ENCODE data around the gene C13orf46. TPM values are rescaled to one million over a fixed set of nuclear protein-coding genes. Genes with fewer than 3 reads are reported as not detected.

The C13orf46 gene
- total RNA-seq, 1 donor from 2014 or later: under 0.01 TPM

DNA sequence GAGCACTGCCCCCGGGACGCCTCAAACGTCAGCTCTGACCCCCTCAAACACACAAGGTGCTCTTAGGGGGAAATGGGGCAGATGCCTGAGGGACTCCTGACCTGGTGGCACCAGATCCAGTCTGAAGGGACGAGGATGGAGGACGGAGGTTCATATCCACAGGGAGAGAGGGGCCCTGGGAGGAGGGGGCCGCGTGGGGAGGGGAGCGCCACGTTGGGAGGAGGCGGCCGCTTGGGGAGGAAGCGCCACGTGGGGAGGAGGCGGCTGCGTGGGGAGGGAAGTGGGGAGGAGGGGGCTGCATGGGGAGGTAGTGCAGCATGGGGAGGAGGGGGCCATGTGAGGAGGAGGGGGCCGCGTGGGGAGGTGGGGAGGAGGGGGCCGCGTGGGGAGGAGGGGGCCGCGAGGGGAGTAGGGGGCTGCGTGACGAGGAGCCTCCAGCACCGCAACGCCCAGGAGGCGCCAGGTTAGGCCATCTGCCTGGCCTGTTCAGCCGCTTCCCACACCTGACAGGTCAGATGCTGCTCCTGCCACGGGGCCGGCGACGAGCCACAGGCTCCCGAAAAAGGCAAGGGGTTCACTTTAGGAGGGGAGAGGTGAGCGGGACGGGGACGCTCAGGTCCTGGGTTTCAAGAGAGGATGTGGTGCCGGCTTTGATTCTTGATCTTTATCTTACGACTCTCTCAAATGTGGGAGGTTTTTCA is 36.7 kb upstream of the C13orf46 start:
- H3K4me1 ChIP-seq (ENCODE audit: control insufficient read depth in 3 of 3, insufficient read depth in 3 of 3, low read length in 3 of 3): peaks cover 0 to 3% (median 0%) of the 10 kb centered on the region in 3 donors
- peaks cover 41 to 47% (median 42%) of the 10 kb centered on the region in 3 donors for H3K36me3 ChIP-seq (ENCODE audit: control insufficient read depth in 3 of 3, insufficient read depth in 3 of 3, low read length in 3 of 3)
- no peak overlapping the region for H3K27ac ChIP-seq (ENCODE audit: low read depth, low read length)
- H3K27me3 ChIP-seq (ENCODE audit: control insufficient read depth in 3 of 3, insufficient read depth in 3 of 3, low read length in 3 of 3): no peaks in the 10 kb centered on the region
- no peaks in the 10 kb centered on the region for H3K9me3 ChIP-seq (ENCODE audit: control insufficient read depth in 3 of 3, low read length in 3 of 3)
- no peak overlapping the region for H3K4me3 ChIP-seq (ENCODE audit: low read length in 3 of 3)
- H3K9ac ChIP-seq (ENCODE audit: low read depth in 1 of 3, low read length in 3 of 3): no peak overlapping the region

DNA sequence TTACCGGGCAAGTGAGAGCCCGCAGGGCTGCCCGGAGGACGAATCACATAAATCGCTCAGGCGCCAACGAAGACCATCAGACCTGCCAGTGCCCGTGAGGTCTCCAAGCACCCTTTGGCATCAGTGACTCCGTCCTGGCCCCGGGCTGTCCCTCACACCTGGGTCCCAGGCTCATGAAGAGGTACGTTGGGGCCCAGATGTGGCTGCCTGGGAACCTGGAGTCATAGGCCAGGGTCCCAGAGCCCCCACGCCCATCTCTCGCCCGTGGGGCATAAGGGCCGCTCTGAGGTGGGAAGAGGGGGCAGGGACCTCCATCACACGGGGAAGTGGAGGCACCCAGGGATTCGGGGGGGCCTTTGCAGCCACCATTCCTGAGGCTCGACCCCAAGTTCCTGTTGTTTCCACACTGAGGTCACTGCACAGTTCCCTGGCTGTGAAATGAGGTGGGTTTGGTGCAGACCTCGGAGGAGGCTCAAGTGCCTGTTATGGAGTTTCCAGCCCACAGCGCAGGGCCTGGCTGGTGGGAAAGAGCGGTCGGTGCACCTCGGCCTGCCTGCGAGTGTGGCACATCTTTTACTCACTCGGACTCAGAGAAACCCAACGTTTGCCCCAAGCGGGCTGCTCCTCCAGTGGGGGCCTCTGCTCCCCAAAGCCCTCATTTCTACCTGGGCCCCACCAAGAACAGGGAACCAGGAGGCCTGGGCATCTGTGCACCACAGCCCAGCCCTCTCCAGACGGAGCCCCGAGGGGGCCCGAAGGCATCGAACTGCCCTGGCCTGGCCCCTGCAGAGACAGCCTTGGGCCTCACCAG is 35.9 kb upstream of the C13orf46 start:
- Histone ChIP-seq H3K4me1 (ENCODE audit: control insufficient read depth in 3 of 3, insufficient read depth in 3 of 3, low read length in 3 of 3) (no peaks in the 10 kb centered on the region), H3K9ac (ENCODE audit: low read depth in 1 of 3, low read length in 3 of 3) (no peak overlapping the region), H3K9me3 (ENCODE audit: control insufficient read depth in 3 of 3, low read length in 3 of 3) (no peaks in the 10 kb centered on the region), H3K36me3 (ENCODE audit: control insufficient read depth in 3 of 3, insufficient read depth in 3 of 3, low read length in 3 of 3) (peaks cover 35 to 39% (median 38%) of the 10 kb centered on the region in 3 donors), H3K27ac (ENCODE audit: low read depth, low read length) (no peak overlapping the region), H3K4me3 (ENCODE audit: low read length in 3 of 3) (no peak overlapping the region), H3K27me3 (ENCODE audit: control insufficient read depth in 3 of 3, insufficient read depth in 3 of 3, low read length in 3 of 3) (no peaks in the 10 kb centered on the region)

DNA sequence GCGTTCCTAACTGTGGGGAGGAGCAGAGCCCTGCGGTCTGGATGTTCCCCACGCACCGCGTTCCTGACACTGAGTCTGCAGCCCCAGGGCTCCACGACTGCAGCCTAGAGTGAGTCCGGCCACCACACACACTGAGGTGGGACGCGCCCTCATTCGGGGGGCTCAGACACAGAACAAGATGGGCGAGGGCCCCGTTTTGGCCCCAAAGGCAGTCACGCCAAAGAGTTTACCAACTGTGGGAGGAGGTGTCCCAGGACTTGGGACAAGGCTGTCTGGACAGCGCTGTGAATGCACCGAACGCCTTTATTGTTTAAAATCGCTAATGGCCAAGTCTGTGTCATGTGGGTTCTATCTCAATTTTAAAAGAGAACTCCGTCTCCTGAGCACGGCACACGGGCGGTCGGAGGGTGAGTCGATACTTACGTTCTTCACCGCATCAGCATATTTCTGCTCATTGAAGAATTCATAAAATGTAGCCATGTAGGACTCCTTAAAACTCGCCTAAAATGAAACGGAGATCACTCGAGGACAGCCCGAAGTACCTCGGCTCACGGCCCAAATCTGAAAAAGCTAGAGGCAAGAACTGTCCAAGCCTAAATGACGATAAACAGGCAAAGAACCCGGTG is 35.2 kb upstream of the C13orf46 start:
- no peak overlapping the region for H3K9ac ChIP-seq (ENCODE audit: low read depth in 1 of 3, low read length in 3 of 3)
- H3K27me3 ChIP-seq (ENCODE audit: control insufficient read depth in 3 of 3, insufficient read depth in 3 of 3, low read length in 3 of 3): no peaks in the 10 kb centered on the region
- H3K27ac ChIP-seq (ENCODE audit: low read depth, low read length): no peak overlapping the region
- no peaks in the 10 kb centered on the region for H3K9me3 ChIP-seq (ENCODE audit: control insufficient read depth in 3 of 3, low read length in 3 of 3)
- H3K4me3 ChIP-seq (ENCODE audit: low read length in 3 of 3): no peak overlapping the region
- no peaks in the 10 kb centered on the region for H3K4me1 ChIP-seq (ENCODE audit: control insufficient read depth in 3 of 3, insufficient read depth in 3 of 3, low read length in 3 of 3)
- H3K36me3 ChIP-seq (ENCODE audit: control insufficient read depth in 3 of 3, insufficient read depth in 3 of 3, low read length in 3 of 3): peaks cover 30 to 39% (median 34%) of the 10 kb centered on the region in 3 donors

DNA sequence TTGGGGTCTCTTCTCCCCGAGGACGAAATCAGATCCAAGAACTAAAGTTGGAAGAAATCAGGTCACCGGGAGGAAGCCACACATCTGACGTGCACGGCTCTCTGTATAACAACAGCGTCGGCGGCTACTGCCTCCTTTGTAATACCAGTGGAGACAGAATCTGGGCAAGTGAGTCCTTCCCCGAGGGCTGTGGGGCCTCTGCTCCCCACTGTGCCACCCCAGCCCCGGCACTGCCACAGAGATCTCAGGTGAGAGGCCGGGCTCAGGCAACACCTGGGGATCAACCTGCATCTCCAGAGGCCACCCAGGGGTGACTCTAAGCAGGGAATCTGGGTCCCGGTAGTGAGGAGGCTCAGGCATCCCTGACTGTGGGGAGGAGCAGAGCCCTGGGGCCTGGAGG is 33.7 kb upstream of the C13orf46 start:
- Histone ChIP-seq H3K36me3 (ENCODE audit: control insufficient read depth in 3 of 3, insufficient read depth in 3 of 3, low read length in 3 of 3) (peaks cover 28 to 39% (median 32%) of the 10 kb centered on the region in 3 donors), H3K4me3 (ENCODE audit: low read length in 3 of 3) (no peak overlapping the region), H3K9ac (ENCODE audit: low read depth in 1 of 3, low read length in 3 of 3) (no peak overlapping the region), H3K27me3 (ENCODE audit: control insufficient read depth in 3 of 3, insufficient read depth in 3 of 3, low read length in 3 of 3) (no peaks in the 10 kb centered on the region), H3K9me3 (ENCODE audit: control insufficient read depth in 3 of 3, low read length in 3 of 3) (no peaks in the 10 kb centered on the region), H3K4me1 (ENCODE audit: control insufficient read depth in 3 of 3, insufficient read depth in 3 of 3, low read length in 3 of 3) (no peaks in the 10 kb centered on the region), H3K27ac (ENCODE audit: low read depth, low read length) (no peak overlapping the region)

DNA sequence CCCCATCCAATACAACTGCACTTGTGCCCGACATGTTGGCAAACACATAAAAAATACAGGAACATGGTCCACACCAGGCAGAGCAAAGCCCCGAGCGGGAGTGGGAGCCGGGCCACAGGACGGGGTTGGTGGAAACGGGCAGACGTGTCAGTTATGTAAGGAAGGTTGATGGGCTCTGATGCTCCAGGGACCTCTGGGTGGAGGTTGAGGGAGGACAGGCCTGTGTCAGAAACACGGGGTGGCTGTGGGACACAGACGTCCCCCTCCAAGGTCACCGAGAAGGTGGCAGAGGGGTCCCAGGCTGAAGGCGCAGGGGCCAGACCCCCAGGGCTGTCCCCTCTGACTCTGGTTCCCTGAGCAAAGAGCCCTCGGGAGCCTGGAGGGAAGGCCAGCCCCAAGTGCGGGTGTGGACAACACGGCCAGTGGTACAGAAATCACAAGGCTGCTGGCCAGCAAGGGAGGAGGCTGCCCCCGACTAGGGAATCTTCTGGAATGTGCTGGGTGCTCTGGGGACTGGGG is 31.4 kb upstream of the C13orf46 start:
- H3K27me3 ChIP-seq (ENCODE audit: control insufficient read depth in 3 of 3, insufficient read depth in 3 of 3, low read length in 3 of 3): no peaks in the 10 kb centered on the region
- H3K27ac ChIP-seq (ENCODE audit: low read depth, low read length): no peak overlapping the region
- H3K4me3 ChIP-seq (ENCODE audit: low read length in 3 of 3): no peak overlapping the region
- no peaks in the 10 kb centered on the region for H3K4me1 ChIP-seq (ENCODE audit: control insufficient read depth in 3 of 3, insufficient read depth in 3 of 3, low read length in 3 of 3)
- H3K36me3 ChIP-seq (ENCODE audit: control insufficient read depth in 3 of 3, insufficient read depth in 3 of 3, low read length in 3 of 3): peaks cover 18 to 24% (median 20%) of the 10 kb centered on the region in 3 donors
- no peaks in the 10 kb centered on the region for H3K9me3 ChIP-seq (ENCODE audit: control insufficient read depth in 3 of 3, low read length in 3 of 3)
- no peak overlapping the region for H3K9ac ChIP-seq (ENCODE audit: low read depth in 1 of 3, low read length in 3 of 3)

DNA sequence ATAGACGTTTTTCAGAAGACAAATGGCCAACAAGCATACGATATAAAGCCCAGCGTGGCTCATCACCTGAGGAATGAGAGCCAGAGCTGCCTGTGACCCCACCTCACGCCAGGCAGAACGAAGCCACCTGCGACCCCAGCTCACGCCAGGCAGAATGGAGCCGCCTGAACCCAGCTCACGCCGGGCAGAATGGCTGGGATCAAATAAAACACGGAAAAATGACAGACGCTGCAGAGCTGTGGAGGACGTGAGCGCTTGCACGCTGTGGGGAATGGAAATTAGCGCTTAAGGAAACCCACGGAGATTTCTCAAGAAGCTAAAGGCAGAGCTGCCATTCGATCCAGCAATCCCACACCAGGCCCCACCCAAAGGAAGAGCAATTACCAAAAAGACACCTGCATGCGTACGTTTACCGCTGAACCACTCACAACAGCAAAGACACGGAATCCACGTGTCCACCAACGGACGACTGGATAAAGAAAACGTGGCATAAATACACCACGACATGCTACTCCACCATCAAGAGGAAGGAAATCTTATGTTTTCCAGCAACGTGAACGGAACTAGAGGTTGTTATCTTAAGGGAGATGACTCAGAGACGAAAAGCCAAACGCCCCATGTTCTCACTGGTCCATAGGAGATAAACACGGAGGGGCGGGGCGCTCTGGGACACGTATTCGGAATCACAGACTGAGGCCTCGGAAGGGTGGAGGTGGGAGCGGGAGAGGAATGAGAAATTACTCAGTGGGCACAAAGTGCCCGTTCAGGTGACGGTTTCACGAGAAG is 30.7 kb upstream of the C13orf46 start:
- Histone ChIP-seq H3K36me3 (ENCODE audit: control insufficient read depth in 3 of 3, insufficient read depth in 3 of 3, low read length in 3 of 3) (peaks cover 12 to 17% (median 15%) of the 10 kb centered on the region in 3 donors), H3K9me3 (ENCODE audit: control insufficient read depth in 3 of 3, low read length in 3 of 3) (no peaks in the 10 kb centered on the region), H3K27me3 (ENCODE audit: control insufficient read depth in 3 of 3, insufficient read depth in 3 of 3, low read length in 3 of 3) (no peaks in the 10 kb centered on the region), H3K4me3 (ENCODE audit: low read length in 3 of 3) (no peak overlapping the region), H3K9ac (ENCODE audit: low read depth in 1 of 3, low read length in 3 of 3) (no peak overlapping the region), H3K4me1 (ENCODE audit: control insufficient read depth in 3 of 3, insufficient read depth in 3 of 3, low read length in 3 of 3) (no peaks in the 10 kb centered on the region), H3K27ac (ENCODE audit: low read depth, low read length) (no peak overlapping the region)

DNA sequence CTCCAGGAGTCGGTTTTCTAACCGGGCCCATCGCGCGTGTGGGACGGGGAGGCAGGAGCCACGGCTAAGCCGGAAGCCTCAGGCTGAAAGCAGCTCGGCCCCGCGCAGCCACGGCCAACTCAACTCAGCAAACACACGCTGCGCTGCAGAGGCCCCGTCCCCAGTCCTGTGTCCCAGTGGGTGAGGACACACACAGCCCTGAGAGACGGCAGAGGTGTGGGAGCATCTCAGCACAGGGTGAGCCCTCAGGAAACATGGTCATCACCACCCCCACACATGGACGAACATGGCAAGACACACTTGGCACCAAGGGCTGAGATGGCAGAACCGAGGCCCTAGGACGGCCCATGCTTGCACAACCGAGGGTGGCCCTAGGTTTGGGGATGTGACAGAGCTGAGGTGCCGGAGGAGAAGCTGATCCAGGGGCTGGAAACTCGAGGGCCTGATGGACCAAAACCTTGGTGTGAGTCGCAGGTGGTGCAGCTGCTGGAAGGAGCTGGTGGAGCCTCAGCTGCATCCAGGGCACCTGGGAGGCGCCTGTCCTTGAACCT is 29.0 kb upstream of the C13orf46 start:
- Histone ChIP-seq H3K27me3 (ENCODE audit: control insufficient read depth in 3 of 3, insufficient read depth in 3 of 3, low read length in 3 of 3) (no peaks in the 10 kb centered on the region), H3K4me3 (ENCODE audit: low read length in 3 of 3) (no peak overlapping the region), H3K27ac (ENCODE audit: low read depth, low read length) (no peak overlapping the region), H3K36me3 (ENCODE audit: control insufficient read depth in 3 of 3, insufficient read depth in 3 of 3, low read length in 3 of 3) (peaks cover 8 to 20% (median 12%) of the 10 kb centered on the region in 3 donors), H3K9ac (ENCODE audit: low read depth in 1 of 3, low read length in 3 of 3) (no peak overlapping the region), H3K9me3 (ENCODE audit: control insufficient read depth in 3 of 3, low read length in 3 of 3) (no peaks in the 10 kb centered on the region), H3K4me1 (ENCODE audit: control insufficient read depth in 3 of 3, insufficient read depth in 3 of 3, low read length in 3 of 3) (peaks cover 4 to 10% (median 9%) of the 10 kb centered on the region in 3 donors)

DNA sequence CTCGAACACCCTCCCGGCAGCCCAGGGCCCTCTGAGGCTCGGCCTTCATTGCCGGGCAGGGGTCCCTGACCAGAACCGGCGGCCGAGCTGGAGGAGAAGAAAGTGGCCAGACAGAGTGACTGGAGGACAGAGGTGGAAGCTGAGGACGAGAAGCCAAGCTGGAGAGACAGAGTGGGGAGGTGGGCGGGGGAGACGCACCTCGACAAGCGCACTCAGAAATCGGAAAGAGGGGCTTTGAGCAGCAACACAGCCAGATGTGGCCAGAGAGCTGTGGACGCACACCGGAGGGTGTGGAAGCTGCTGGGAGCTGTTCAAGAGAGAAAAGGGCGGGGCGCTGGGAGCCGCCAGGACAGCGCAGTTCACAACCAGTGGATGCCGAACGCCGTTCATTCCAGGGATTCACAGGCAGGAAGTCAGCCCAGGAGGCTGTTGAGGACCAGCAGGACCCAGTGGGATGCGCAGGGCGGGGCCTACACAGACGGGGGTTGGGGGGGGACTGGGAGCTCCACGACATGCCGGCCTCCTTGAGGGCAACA is 28.2 kb upstream of the C13orf46 start:
- no peak overlapping the region for H3K9ac ChIP-seq (ENCODE audit: low read depth in 1 of 3, low read length in 3 of 3)
- H3K4me1 ChIP-seq (ENCODE audit: control insufficient read depth in 3 of 3, insufficient read depth in 3 of 3, low read length in 3 of 3): peaks cover 4 to 12% (median 11%) of the 10 kb centered on the region in 3 donors
- no peaks in the 10 kb centered on the region for H3K27me3 ChIP-seq (ENCODE audit: control insufficient read depth in 3 of 3, insufficient read depth in 3 of 3, low read length in 3 of 3)
- no peaks in the 10 kb centered on the region for H3K9me3 ChIP-seq (ENCODE audit: control insufficient read depth in 3 of 3, low read length in 3 of 3)
- H3K4me3 ChIP-seq (ENCODE audit: low read length in 3 of 3): no peak overlapping the region
- H3K36me3 ChIP-seq (ENCODE audit: control insufficient read depth in 3 of 3, insufficient read depth in 3 of 3, low read length in 3 of 3): peaks cover 8 to 21% (median 12%) of the 10 kb centered on the region in 3 donors
- no peak overlapping the region for H3K27ac ChIP-seq (ENCODE audit: low read depth, low read length)
